ENCODE data around the gene S100P.

The S100P gene

DNA sequence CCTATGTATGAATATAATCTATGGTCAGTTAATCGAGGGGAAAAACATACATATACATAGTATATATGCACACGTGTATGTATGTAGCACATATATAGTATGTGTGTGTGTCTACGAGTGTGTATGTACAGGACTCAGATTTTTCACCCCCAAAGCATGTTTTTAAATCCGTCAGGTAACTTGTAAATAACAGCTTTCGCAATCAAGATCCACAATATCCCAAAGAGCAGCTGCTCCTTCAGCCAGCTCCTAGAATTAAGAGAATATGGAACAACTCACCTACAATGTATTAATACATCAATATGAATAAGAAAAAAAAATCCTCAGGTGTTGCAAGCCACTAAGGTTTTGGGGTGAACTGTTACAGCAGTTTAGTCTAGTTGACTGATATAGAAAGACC lies 12.5 kb downstream of the S100P start:
- in situ Hi-C loops (cut with MboI; ENCODE audit: low sequenced_read_pairs, unreplicated experiment) = loop anchor here (25.0 kb wide), 1 partner anchor 181 kb away; no protein-coding TSS in a partner anchor
- no peak for DNase-seq (ENCODE audit: low spot score)

DNA sequence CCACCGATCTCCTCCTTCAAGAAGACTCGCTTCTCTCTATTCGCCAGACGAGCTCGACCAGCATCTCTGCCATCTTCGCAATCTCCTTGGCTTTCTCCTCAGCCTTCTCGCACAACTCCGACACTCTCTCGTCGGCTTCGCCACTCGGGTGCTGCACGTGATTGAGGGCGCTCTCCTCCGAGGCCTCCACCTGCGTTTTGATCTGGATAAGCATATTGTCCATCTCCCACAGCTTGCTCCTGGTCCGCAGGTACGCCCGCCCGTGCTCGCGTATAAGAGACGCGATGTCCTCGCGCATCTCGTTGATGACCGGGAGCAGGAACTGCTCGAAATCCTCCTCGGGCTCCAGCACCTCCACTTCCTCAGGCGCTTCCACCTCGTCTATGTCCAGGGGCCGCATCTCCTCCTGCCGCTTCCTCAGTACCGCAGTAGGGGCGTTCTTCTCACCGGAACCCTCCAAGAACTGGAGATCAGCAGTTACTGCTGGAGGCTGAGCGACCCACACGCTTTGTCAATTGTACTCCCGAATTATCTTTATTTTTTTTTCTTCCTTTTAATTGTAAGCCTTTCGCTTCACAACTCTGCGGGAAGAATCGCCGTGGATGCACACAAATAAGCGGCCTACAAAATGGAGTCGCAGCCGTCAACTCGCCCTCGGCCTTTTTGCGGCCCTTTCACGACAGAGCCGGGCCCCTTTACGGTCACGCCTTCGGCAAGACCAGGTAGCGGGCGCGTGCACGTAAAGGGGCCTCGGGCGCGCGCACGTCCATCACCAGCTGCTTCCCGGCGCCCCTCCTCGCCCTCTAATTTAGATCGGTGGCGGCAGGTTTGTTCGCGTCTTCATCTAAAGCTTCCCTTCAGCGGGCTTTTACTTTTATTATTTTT lies 15.8 kb downstream of the S100P start, which contains the start of gene MRFAP1L1:
MRFAP1L1 (minus strand) TSS at position 636 of the 885 bp plus-strand sequence; CDS start at position 400, 236 bp downstream.
- TF ChIP-seq, protein P1, sequence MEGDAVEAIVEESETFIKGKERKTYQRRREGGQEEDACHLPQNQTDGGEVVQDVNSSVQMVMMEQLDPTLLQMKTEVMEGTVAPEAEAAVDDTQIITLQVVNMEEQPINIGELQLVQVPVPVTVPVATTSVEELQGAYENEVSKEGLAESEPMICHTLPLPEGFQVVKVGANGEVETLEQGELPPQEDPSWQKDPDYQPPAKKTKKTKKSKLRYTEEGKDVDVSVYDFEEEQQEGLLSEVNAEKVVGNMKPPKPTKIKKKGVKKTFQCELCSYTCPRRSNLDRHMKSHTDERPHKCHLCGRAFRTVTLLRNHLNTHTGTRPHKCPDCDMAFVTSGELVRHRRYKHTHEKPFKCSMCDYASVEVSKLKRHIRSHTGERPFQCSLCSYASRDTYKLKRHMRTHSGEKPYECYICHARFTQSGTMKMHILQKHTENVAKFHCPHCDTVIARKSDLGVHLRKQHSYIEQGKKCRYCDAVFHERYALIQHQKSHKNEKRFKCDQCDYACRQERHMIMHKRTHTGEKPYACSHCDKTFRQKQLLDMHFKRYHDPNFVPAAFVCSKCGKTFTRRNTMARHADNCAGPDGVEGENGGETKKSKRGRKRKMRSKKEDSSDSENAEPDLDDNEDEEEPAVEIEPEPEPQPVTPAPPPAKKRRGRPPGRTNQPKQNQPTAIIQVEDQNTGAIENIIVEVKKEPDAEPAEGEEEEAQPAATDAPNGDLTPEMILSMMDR (IDR thresholded peaks at IDR 0.05; ENCODE audit: borderline replicate concordance, control extremely low read depth, extremely low read depth, insufficient read depth, missing control alignments) = no peak
- in situ Hi-C loops (cut with MboI; ENCODE audit: low sequenced_read_pairs, unreplicated experiment) = loop anchor here (10.0 to 25.0 kb wide), 2 partner anchors 178 to 355 kb away; partner anchors contain the start of gene GRPEL1
- peak; percentile 94 for DNase-seq (ENCODE audit: low spot score)

More for the DNA sequence above, 12.5 kb downstream of the S100P start:
- TF ChIP-seq, protein P1 (IDR thresholded peaks at IDR 0.05; ENCODE audit: borderline replicate concordance, control extremely low read depth, extremely low read depth, insufficient read depth, missing control alignments) = no peak

DNA sequence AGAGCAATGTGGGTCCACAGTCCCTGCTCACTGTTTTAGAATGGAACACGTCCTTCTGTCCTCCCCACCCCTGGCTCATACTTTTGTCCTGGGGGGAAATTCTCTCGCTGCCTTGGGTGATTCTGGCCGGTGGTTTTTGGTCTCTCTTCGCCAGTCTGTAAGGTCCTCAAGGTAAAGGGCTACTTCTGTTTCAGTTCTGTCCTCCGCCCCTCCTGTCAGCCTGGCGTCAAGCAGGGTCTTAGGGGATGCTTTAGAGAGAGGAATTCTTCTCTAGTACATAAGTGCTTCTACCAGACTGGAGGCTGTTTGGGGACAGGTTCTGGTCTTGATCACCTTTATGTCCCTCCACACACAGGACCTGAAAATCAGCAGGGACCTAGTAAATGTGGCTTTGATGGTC lies 16.6 kb downstream of the S100P start:
- no peak for DNase-seq (ENCODE audit: low spot score)
- TF ChIP-seq, protein P1 (IDR thresholded peaks at IDR 0.05; ENCODE audit: borderline replicate concordance, control extremely low read depth, extremely low read depth, insufficient read depth, missing control alignments) = no peak
- in situ Hi-C loops (cut with MboI; ENCODE audit: low sequenced_read_pairs, unreplicated experiment) = loop anchor here (10.0 to 25.0 kb wide), 2 partner anchors 177 to 355 kb away; partner anchors contain the start of gene GRPEL1

DNA sequence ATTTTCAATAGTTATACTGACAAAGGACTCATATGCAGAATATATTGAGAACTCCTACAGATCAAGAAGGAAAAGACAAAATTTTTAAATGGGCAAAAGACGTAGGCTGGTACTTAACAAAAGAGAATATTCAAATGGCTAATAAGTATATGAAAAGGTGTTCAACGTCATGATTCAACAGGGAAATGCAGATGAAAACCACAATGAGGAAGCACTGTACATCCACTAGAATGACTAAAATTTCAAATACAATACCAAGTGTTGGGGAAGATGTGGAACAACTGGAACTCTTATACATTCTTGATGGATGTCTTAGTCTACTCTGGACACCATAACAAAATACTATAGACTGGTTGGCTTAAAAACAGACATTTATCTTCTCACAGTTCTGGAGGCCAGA lies 17.3 kb downstream of the S100P start:
- TF ChIP-seq, protein P1 (IDR thresholded peaks at IDR 0.05; ENCODE audit: borderline replicate concordance, control extremely low read depth, extremely low read depth, insufficient read depth, missing control alignments) = no peak
- in situ Hi-C loops (cut with MboI; ENCODE audit: low sequenced_read_pairs, unreplicated experiment) = loop anchor here (10.0 to 25.0 kb wide), 2 partner anchors 176 to 354 kb away; partner anchors contain the start of gene GRPEL1

DNA sequence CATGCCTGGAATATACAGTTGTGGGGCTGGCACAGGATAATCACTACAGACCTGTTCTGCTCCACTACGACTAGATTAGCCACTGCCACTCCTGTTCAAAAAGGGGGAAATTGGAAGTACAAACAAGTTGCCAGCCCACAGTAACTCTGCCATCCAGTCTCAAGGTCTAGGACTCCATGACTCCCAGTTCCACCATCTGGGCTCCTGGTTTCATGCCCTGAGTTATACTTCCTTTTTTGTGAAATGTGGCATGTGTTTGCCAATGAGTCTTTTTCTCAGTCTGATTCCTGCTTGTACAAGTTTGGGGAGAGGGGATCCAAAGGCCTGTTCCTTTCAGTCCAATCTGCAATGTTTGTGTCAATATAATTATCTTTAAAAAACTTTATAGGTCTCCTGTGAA lies 21.3 kb downstream of the S100P start:
- DNase-seq (ENCODE audit: low spot score) = no peak
- TF ChIP-seq, protein P1 (IDR thresholded peaks at IDR 0.05; ENCODE audit: borderline replicate concordance, control extremely low read depth, extremely low read depth, insufficient read depth, missing control alignments) = no peak
- in situ Hi-C loops (cut with MboI; ENCODE audit: low sequenced_read_pairs, unreplicated experiment) = loop anchor here (10.0 to 25.0 kb wide), 2 partner anchors 172 to 350 kb away; partner anchors contain the start of gene GRPEL1

More for the DNA sequence above, 17.3 kb downstream of the S100P start:
- no peak for DNase-seq (ENCODE audit: low spot score)

DNA sequence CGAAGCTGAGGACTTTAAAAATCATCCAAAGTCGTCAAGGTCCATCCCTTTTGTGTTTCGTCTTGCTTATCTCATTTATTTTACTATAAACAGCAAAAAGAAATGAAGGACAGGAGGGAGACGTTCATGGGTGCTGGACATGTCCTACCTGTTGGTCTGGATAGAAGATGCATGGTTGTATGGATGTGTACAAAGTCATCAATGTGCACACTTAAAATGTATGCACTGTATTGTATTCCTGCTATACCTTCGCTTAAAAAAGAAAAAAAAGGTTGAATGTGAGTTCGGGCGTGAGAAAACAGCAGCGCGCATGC lies 22.0 kb downstream of the S100P start:
- no peak for DNase-seq (ENCODE audit: low spot score)
- TF ChIP-seq, protein P1 (IDR thresholded peaks at IDR 0.05; ENCODE audit: borderline replicate concordance, control extremely low read depth, extremely low read depth, insufficient read depth, missing control alignments) = no peak
- in situ Hi-C loops (cut with MboI; ENCODE audit: low sequenced_read_pairs, unreplicated experiment) = loop anchor here (10.0 to 25.0 kb wide), 2 partner anchors 172 to 349 kb away; partner anchors contain the start of gene GRPEL1

All from GM13976 (cell line).